HG03064 (cell line): ENCODE data around the gene DMXL2.
A peak's percentile ranks its signal among the peaks of the same experiment; 100 is the strongest.
"Not testable (repeated sequence)": the region's sequence is repeated elsewhere in the genome, so short reads cannot be mapped to it uniquely, and the experiment has no call there.

ENCODE experiments used
- ATAC-seq: cut with Tn5 transposase; IDR thresholded peaks from one replicate; pipeline ENCODE4 v1.9.1; 2021; ENCODE audit warnings: low read depth; ENCODE audit not compliant: unreplicated experiment

The DMXL2 gene

DNA sequence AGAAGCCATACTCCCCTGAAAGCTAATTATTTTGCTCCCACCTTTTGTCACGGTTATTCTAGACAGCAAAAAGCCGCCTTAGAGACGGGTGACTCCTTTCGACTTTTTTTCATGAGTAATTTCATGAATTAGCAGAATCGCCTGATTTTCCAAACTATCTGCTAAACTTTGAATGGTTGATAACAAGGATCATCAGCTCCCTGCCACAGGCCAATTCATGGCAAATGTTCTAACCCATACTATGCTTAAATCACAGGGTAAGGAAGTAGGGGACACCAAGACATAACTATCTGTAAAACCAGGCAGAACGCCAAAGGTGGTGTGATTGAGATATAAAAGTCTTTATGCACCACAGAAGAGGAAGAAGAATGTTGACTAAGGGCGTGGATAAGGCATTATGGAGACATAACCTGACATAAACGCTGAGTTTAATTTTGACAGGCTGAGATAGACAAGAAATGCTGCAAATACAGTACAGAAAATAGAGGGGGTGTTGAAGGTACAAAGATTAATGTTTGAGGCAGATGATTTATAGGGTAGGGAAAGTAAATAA is 891 bp upstream of the DMXL2 start:
- ATAC-seq, result no peak

DNA sequence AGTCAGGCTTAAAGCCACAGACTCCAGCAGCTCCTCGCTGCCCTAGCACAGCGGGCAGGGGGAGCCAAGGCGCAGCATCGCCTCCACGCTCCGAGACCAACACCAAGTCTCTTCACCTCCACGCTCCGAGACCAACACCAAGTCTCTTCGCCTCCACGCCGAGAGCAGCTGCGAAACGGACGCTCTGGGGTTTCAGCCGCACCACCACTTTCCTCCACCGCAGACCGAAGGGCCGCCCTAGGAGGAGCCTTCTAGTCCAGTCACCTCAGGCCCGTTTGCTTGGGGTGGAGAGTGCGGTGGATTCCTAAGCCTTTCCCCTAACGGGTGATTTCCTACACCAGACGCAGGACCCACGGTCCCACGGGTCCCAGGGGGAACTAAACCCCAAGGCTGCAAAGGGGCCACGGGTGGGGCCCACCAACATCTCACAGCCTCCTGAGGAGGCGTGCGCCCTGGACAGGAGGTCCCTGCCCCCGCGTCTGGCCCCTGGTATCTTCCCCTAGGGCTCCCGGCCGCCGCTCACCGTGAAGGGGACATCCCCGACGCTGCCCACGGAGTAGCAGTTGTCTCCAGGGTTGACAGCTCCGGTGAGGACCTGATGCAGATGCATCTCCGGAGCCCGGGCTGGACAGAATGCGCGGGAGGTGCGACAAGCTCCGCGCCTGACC is 501 bp downstream of the DMXL2 start:
- peak; percentile 49 for ATAC-seq

DNA sequence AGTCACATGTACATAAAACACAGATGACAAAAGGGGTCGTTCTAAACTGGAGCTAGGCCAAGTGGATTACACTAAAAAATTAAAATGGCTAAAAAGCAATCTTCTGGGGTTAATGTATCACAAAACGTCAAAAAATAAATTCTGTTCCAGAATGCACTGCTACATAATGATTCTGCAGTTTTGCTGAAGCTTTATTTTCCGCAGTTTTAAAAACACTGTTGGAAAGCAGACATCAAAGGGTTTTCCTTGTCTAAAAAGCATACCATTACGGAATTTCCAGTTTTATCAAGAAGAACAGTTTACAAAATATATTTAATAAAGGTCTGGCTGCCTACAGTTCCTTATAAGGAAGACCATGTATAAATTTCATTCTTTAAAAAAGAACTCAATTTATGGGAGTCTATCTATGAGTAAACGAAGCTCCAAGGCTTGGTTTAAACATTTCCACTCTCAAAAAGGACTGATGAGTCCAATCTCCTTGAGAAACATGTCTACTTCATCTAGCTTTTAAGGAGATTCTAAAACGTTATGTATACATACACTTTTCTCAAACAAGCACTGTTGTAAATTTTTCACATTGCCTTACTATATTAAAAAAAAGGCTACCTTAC is 1.3 kb downstream of the DMXL2 start:
- no peak for ATAC-seq

DNA sequence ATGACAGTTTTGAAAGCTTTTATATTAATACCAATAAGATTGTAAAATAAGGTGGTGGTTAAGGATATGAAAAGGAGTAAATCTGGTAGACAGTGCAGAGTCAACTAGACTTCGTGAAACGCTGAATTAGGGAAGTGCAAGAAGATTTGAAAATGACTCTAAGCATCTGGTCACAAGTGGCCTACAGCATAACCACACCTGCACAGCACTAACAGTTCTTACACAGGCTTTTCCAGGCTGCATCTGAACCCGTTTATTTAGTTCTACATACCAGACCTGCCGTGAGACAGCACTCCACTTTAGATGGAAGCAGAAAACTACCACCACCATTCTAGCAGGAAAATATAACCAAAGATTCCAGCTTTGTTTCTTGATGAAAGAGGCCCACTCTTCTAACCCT is 1.9 kb downstream of the DMXL2 start:
- ATAC-seq, result no peak

DNA sequence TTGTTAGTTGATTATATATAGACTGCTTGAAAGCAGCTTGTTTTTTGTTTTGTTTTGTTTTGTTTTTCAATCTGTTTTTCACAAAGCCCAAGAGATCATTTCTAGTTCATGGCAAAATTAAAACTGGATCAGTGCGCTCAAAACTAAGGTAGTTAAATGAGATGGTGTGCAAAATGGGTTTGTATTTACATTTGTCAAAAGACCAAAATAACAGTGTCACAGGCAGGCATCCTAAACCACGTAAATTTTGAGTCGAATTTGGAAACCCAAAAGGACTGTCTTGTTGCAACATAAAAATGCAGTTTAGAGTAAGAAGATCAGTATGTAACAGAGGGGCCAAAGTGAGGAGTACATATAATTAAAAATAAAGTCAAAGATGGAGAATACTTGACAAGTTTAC is 2.4 kb downstream of the DMXL2 start:
- ATAC-seq, result no peak

DNA sequence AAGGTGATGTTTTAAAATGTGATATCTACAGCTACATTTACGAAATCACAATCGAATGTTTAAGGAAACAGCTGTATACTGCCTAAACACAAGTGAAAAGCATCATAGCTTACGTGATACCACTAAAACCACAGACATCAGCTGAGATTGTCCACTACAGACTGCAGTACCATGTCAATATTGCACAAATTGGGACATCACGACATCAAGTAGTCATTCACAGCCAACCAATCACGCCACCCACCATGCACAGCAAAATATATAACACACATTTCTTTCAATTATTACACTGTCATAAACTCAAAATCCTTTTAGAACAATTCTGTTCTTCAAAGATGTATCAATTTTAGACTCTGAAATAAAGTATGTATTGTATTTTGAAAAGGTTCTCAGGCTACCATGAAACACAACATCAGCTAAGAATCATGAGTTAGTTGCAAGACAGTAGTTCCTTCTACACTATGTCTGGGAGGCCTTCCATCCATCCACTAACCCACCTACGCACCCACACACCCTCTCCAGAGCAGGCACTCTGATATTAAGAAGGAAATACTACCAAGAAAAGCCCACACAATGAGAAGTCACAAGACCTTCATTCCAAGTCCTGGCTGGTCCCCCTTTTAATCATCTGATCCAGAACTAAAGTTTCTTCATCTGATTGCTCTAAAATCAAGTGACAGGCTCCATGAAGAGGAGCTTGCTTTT is 3.1 kb downstream of the DMXL2 start:
- no peak for ATAC-seq

DNA sequence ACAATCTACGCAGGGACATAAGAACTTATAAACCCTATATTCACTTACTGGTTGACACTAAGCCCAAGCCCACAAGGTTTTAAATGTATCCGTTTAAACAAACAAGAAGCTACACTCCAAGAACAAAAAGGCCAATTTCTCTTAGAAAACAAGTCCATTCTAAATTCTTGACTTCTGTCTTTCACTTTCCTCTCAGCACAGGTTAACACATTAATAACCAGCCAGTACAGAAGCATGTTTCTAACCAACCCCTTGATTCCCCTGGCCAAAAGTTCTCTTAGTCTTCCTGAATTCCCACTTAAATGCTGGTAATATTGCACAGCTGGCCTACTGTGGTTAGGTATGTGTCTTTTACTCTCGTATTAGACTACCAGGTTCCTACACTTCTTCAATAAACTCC is 4.7 kb downstream of the DMXL2 start:
- ATAC-seq, result no peak

DNA sequence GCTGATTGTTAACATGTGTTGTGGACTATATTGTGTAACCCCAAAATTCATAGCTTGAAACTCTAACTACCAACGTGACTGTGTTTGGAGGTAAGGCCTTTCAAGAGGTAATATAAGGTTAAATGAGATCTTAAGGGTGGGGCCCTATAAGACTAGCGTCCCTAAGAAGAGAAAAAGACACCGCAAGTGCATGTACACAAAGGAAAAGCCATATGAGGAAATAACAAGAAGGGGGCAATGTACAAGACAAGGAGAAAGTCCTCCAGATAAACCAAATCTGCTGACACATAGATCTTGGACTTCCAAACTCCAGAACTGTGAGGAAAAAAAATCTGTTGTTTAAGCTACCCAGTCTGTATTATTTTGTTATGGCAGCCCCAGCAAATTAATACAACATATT is 8.6 kb downstream of the DMXL2 start:
- no peak for ATAC-seq

DNA sequence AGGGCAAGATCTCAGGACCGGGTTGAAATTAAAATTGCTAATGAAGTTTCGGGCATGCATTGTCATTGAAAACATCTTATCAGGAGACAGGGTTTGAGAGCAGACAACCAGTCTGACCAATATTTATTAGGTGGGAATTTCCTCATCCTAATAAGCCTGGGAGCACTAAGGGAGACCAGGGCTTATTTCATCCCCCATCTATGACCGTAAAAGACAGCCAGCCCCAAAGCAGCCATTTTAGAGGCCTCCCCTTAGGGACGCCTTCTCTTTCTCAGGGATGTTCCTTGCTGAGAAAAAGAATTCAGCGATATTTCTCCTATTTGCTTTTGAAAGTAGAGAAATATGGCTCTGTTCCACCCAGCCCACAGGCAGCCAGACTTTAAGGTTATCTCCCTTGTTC is 9.9 kb downstream of the DMXL2 start:
- not testable (repeated sequence) for ATAC-seq

DNA sequence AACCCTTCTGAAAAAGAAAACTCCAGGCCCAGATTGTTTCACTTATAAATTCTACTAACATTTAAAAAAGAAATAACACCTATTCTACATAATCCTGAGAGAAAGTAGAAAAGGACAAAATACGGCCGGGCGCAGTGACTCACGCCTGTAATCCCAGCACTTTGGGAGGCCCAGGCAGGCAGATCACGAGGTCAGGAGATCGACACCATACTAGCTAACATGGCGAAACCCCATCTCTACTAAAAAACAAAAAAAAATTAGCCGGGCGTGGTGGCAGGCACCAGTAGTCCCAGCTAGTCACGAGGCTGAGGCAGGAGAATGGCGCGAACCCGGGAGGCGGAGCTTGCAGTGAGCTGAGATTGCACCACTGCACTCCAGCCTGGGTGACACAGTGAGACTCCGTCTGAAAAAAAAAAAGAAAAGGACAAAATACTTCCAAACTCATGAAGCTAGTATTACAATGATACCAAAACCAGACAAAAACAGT is 19.1 kb downstream of the DMXL2 start:
- not testable (repeated sequence) for ATAC-seq

DNA sequence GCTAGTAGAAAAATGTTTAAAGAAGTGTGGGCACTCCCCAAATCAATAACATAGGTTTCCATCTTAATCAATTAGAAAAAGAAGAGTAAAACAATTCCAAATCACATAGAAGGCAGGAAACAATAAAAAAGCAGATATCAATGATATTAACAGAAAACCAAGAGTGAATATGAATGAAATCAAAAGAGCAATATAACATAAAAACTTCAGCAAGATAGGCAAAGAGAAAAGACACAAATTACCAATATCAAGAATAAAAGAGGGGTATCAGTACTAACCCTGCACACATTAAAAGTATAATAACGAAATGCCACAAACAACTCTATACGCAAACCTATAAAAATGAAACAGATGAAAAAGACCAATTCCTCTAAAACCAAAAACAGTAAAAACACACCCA is 19.6 kb downstream of the DMXL2 start:
- ATAC-seq, result no peak

DNA sequence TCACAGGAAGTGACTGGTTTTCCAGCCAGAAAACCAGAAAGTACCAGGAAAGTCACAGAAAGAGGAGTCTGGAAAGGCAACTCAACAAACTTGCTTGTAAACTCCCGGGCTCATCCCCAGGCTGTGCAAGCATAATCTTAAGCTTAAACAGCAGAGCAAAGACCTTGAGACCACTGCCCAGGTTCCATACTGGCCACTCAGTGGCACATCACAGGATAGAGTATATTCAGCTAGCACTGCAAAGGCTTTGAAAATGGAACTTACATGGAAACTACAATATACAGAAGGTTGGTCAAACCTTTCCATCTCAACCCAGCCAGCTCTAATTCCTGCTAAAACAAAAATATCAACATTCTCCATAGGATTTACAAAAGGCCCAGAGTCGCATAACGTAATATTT is 20.1 kb downstream of the DMXL2 start:
- no peak for ATAC-seq

DNA sequence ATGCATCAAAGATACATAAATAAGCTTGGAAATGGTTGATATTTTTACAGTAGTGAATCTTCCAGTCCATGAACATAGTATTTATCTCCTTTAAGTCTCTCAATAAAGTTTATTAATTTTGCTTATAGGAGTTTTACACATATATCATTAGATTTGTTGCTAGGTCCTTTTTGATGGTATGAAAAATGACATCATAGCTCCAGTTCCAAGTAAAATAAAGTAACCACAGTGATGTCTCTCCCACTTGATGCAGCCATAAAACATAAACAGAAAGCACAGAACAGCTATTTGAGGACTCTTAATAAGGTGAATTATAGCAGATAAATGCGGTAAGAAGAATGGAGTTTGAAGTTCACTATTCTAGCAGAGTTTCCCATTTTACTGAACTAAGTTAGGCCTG is 20.8 kb downstream of the DMXL2 start:
- ATAC-seq, result no peak

DNA sequence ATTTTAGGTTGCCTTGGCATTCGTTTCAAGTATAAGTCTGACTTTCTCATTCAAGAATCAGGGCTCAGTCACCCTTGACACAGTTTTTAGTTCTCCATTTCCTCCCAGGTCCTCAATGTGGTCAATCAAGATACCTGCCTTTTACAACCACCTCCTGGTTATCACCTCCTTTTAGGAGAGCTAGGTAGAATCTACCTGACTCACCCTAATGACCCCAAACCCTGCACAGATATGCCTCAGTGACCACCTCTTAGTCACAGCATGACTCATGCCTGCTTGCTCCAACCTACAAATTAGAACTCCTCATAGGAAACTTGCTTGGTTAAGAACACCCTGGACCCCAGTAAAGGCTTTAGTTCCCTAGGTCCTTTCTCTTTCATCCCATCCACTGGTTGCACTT is 22.5 kb downstream of the DMXL2 start:
- no peak for ATAC-seq

DNA sequence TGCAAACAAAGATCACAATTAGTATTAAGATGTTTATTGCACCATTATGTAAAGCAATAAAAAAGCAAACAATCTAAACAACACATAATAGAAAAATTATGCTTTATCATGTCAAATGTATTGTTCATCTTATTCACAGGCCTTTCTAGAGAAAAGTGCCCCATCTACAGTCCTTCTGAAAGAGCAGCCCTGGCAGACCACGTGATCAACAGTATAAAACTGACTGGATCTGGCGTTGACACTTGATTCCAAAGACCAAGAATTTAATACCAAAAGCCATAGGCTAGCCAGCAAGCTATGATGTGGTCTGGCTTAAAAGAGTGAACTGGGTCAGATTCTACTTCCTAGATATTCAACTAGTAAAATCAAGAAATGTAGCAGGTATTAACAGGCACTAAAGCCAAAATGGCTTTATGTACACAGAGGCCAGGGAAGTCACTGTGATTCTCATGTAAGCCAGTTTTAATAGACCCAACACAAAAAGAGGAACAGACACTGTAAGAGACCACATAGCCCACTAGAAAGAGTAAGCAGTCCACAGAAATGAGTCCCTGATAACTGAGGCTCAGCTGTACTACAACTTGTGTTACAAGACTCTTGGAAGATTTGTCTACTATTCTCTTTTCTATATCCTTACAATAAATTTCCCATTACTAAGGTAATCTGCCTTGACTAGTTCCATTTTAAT is 32.5 kb downstream of the DMXL2 start:
- ATAC-seq, result no peak

DNA sequence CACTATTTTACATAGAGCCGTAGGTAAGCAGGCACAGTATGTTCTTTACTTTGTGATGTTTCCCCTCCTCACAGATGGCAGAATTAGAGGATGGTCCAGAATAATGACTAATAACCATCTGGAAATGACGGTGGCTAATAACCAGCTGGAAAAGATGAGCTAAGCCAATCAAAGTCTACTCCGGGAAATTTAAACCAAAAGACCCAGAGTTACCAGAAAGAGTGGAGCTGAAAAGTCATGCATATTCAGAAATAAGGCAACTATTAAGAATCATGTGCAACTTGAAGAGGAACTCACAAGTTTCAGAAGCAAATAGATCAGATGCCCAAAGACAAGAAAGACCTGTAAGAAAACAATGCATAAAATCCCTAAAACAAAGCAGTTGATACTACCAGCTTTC is 33.6 kb downstream of the DMXL2 start:
- no peak for ATAC-seq

DNA sequence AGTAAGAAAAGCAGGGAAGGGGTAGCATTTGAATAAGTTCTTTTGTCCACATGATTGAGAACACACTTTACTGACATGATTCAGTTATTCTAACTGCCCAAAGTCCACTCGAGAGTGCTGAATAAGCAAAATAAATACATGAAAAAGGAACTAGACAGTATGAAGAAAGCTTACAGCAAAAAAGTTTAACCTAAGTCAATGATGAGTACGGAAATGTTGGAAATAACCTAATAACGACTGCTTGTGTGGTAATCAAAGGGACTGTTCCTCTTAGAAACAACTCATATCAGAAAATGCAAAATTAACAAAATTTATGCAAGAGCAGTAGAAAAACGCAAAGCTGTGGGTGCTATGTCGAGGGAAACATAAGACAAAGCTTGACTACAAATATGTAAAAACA is 36.6 kb downstream of the DMXL2 start:
- no peak for ATAC-seq

DNA sequence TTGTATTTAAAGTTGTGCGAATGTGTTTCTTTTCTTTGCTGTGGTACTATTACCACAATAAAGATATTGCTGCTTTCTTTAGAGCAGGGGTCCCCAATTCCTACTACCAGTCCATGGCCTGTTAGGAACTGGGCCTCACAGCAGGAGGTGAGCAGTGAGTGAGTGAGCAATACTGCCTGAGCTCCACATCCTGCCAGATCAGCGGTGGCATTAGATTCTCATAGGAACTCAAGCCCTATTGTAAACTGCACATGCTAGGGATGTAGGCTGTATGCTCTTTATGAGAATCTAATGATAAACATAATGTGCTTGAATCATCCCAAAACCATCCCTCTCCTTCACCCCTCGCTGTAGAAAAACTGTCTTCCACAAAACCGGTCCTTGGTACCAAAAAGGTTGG is 41.6 kb downstream of the DMXL2 start:
- no peak for ATAC-seq

DNA sequence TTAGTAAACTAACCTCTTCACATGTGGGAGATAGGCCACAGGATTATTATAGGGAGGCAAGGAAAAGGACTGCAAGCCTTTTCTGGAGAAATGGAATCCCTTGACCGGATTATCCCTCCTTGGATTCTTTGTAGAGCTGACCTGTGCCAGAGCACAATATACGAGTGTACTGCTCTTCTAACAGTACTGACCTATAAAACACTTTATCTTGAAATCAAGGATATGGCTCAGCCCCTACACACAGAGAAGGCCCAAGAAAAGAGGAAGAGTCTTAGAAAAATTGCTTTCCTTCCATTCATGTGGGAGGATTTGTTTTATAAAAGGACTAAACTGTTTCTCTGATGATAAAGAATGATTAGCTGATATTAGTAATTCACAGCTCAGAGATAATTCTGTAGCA is 42.2 kb downstream of the DMXL2 start:
- ATAC-seq, result no peak

DNA sequence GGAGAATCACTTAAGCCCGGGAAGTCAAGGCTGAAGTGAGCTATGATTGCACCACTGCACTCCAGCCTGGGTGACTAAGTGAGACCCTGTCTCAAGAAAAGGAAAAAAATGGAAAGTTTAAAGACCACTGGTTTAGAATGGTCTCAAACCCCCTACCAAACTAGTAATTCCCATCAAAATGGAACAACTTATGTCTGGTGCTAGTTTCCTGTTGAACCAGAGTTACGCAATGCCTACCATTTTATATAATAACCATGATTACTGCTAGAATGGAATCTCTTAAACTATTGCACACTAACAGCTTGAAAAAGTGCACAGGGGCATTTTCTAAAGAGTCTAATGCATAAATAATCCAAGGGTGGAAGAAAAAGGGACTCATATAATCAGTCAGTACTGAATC is 43.6 kb downstream of the DMXL2 start:
- ATAC-seq, result no peak

DNA sequence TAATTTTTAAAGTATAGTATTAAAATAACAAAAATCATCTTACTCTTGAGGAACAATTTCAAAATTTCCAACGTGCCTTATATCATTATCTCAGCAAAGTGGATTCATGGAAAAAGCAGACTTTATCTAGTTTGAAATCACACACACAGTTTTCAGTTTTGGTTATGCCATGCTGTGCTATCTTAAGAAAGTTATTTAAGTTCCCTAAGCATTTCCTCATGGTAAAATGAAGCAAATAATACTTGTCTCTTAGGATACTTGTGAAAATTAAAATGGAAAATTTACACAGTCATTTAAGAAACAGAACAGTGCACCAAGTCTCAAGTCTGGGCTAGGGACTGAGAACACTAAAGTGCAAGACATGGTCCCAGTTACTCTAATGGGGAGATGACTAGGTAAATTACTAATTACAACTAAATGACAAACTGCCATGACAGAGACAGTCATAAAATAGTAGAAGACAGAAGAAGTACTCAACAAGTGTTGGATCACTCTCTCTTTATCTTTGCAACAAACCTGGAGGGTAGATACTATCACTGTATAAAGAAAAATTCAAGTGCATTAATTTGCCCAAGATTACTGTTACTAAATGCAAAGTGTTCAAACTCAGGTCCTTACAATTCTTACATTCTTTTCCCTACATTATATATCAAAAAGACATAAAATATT is 44.8 kb downstream of the DMXL2 start:
- no peak for ATAC-seq
